GM23338 (cell line): ENCODE data around the gene GCK. TPM values are rescaled to one million over a fixed set of nuclear protein-coding genes. Genes with fewer than 3 reads are reported as not detected.

Experiments used
- ATAC-seq: fragments of 200-7000 bp; cut with Tn5 transposase; 3 replicates; pipeline ENCODE4 v1.9.1; 2020
- DNase-seq: peaks from one replicate; pipeline ENCODE4 v3.0.0-alpha.2; 2015; ENCODE audit warnings: low spot score
- H2AFZ ChIP-seq: fragments of 200-600 bp; sonication (generic); 2 replicates; pipeline ENCODE4 v1.8.0; 2016; ENCODE audit warnings: antibody characterized with exemption, mild to moderate bottlenecking, moderate library complexity
- H3F3A ChIP-seq: fragments of 200-600 bp; sonication (generic); replicated peaks from 2 replicates; pipeline ENCODE4 v1.8.0; 2017; ENCODE audit warnings: antibody characterized with exemption, mixed run types, low read depth
- H3K27ac ChIP-seq: fragments of 200-600 bp; sonication (generic); 2 replicates; pipeline ENCODE4 v1.6.1; 2016; ENCODE audit warnings: low read depth
- H3K27me3 ChIP-seq: fragments of 200-600 bp; sonication (generic); 2 replicates; pipeline ENCODE4 v1.8.0; 2016; ENCODE audit warnings: mild to moderate bottlenecking, mixed run types, moderate library complexity; ENCODE audit not compliant: insufficient read depth
- H3K36me3 ChIP-seq: fragments of 200-600 bp; sonication (generic); 2 replicates; pipeline ENCODE4 v1.8.0; 2016; ENCODE audit warnings: mild to moderate bottlenecking; ENCODE audit not compliant: insufficient read depth
- H3K4me1 ChIP-seq: fragments of 200-600 bp; sonication (generic); 2 replicates; pipeline ENCODE4 v1.8.0; 2016; ENCODE audit warnings: mild to moderate bottlenecking, moderate library complexity; ENCODE audit not compliant: insufficient read depth
- H3K4me2 ChIP-seq: fragments of 200-600 bp; sonication (generic); 2 replicates; pipeline ENCODE4 v1.7.1; 2017; ENCODE audit warnings: mixed run types
- H3K4me3 ChIP-seq: fragments of 200-600 bp; sonication (generic); 2 replicates; pipeline ENCODE4 v1.6.1; 2016; ENCODE audit warnings: mixed run types
- H3K79me2 ChIP-seq: fragments of 200-600 bp; sonication (generic); replicated peaks from 2 replicates; pipeline ENCODE4 v1.8.0; 2017; ENCODE audit warnings: mild to moderate bottlenecking; ENCODE audit not compliant: insufficient read depth
- H3K9me2 ChIP-seq: fragments of 200-600 bp; sonication (generic); 2 replicates; pipeline ENCODE4 v1.8.0; 2017; ENCODE audit not compliant: insufficient read depth
- H4K20me1 ChIP-seq: fragments of 200-600 bp; sonication (generic); replicated peaks from 2 replicates; pipeline ENCODE4 v1.8.0; 2017; ENCODE audit warnings: mild to moderate bottlenecking; ENCODE audit not compliant: insufficient read depth
- H3K27ac Mint-ChIP-seq: 2 replicates; pipeline ENCODE4 v1.8.0; 2020; ENCODE audit warnings: inconsistent platforms, mild to moderate bottlenecking, moderate library complexity, mixed read lengths
- H3K27me3 Mint-ChIP-seq: 3 replicates; pipeline ENCODE4 v1.8.0; 2022; ENCODE audit warnings: low read depth, mild to moderate bottlenecking, moderate library complexity, mixed read lengths, inconsistent platforms; ENCODE audit not compliant: insufficient read depth, poor library complexity
- H3K36me3 Mint-ChIP-seq: 3 replicates; pipeline ENCODE4 v1.8.0; 2021; ENCODE audit warnings: low read depth, mild to moderate bottlenecking, inconsistent platforms, moderate library complexity, mixed read lengths
- H3K4me1 Mint-ChIP-seq: 3 replicates; pipeline ENCODE4 v1.8.0; 2020; ENCODE audit warnings: mild to moderate bottlenecking, inconsistent platforms, mixed read lengths
- H3K4me3 Mint-ChIP-seq: 3 replicates; pipeline ENCODE4 v1.8.0; 2021; ENCODE audit warnings: moderate library complexity, mild to moderate bottlenecking, inconsistent platforms, mixed read lengths
- H3K9me3 Mint-ChIP-seq: 3 replicates; pipeline ENCODE4 v1.8.0; 2020; ENCODE audit warnings: moderate library complexity, mild to moderate bottlenecking, inconsistent platforms, mixed read lengths
- CREB1 ChIP-seq: fragments of 250-450 bp; sonication (Bioruptor Pico); IDR thresholded peaks from 2 replicates; pipeline ENCODE4 v1.5.0; 2020; ENCODE audit warnings: low read depth, mild to moderate bottlenecking, moderate library complexity
- CTCF ChIP-seq, 2 experiments: fragments of 200-600 bp in 1 of 2; sonication (generic) in 1 of 2; conservative IDR thresholded peaks; 2 replicates each; pipeline versions ENCODE4 v1.5.1 to v1.6.1; 2016 to 2017; ENCODE audit warnings: antibody characterized with exemption in 2 of 2, low read depth in 2 of 2, mild to moderate bottlenecking in 2 of 2, moderate library complexity in 1 of 2
- EZH2 ChIP-seq: fragments of 200-600 bp; sonication (generic); IDR thresholded peaks from one replicate; pipeline ENCODE4 v1.8.0; 2017; ENCODE audit warnings: antibody characterized with exemption, mild to moderate bottlenecking, low read depth; ENCODE audit not compliant: unreplicated experiment
- EZH2phosphoT487 ChIP-seq: fragments of 200-600 bp; sonication (generic); IDR thresholded peaks from one replicate; pipeline ENCODE4 v1.8.1; 2018; ENCODE audit warnings: antibody characterized with exemption; ENCODE audit not compliant: unreplicated experiment
- STAT1 ChIP-seq: IDR thresholded peaks from one replicate; pipeline ENCODE4 v1.6.1; 2016; ENCODE audit warnings: antibody characterized with exemption; ENCODE audit not compliant: unreplicated experiment
- ZNF114 ChIP-seq: fragments of 250-450 bp; sonication (Bioruptor Pico); IDR thresholded peaks from 2 replicates; pipeline ENCODE4 v1.5.0; 2020; ENCODE audit warnings: mild to moderate bottlenecking, moderate library complexity
- polyA plus RNA-seq: library from polyadenylated mRNA; unstranded; fragments of >200 nt; fragmentation: Nextera tagmentation; extraction: Ambion mirVana; gene quantifications from 2 replicates; pipeline ENCODE4 v1.2.1, GENCODE V29; 2016
- total RNA-seq: library from RNA; depleted of rRNA; stranded (reverse); fragments of >200 nt; shearing (Covaris generic); gene quantifications from 2 replicates; pipeline ENCODE4 v1.2.3, GENCODE V29; 2014
- TF ChIP-seq, protein P1 (sequence below): fragments of 250-450 bp; sonication (Bioruptor Pico); IDR thresholded peaks from 2 replicates; pipeline ENCODE4 v1.5.0; 2020; ENCODE audit warnings: mild to moderate bottlenecking, moderate library complexity

GCK gene
- total and polyA plus RNA-seq, 2 experiments from 2014 or later: 6.1 to 7.3 TPM

GRCh38 chr7:44219371-44220045 lies 30.3 kb upstream of the GCK start:
- H3F3A ChIP-seq: no peaks in the 10 kb centered on the region
- Mint-ChIP-seq H3K4me3 (no peak overlapping the region; the same call in 2 of the 3 replicates), H3K27ac (no peak overlapping the region), H3K4me1 (peaks cover 39% of the 10 kb centered on the region), H3K27me3 (peaks cover 10% of the 10 kb centered on the region), H3K36me3 (no peaks in the 10 kb centered on the region), H3K9me3 (no peaks in the 10 kb centered on the region)
- no peak overlapping the region for H3K27ac ChIP-seq
- no peak overlapping the region for H2AFZ ChIP-seq
- no peaks in the 10 kb centered on the region for H3K27me3 ChIP-seq
- no peaks in the 10 kb centered on the region for H3K36me3 ChIP-seq
- peaks cover 8% of the 10 kb centered on the region for H3K4me1 ChIP-seq
- DNase-seq (no peak), ATAC-seq (no peak)
- no peaks in the 10 kb centered on the region for H3K79me2 ChIP-seq
- H3K4me2 ChIP-seq: no peak overlapping the region
- no peaks in the 10 kb centered on the region for H3K9me2 ChIP-seq
- no peaks in the 10 kb centered on the region for H4K20me1 ChIP-seq
- TF ChIP-seq, protein P1, sequence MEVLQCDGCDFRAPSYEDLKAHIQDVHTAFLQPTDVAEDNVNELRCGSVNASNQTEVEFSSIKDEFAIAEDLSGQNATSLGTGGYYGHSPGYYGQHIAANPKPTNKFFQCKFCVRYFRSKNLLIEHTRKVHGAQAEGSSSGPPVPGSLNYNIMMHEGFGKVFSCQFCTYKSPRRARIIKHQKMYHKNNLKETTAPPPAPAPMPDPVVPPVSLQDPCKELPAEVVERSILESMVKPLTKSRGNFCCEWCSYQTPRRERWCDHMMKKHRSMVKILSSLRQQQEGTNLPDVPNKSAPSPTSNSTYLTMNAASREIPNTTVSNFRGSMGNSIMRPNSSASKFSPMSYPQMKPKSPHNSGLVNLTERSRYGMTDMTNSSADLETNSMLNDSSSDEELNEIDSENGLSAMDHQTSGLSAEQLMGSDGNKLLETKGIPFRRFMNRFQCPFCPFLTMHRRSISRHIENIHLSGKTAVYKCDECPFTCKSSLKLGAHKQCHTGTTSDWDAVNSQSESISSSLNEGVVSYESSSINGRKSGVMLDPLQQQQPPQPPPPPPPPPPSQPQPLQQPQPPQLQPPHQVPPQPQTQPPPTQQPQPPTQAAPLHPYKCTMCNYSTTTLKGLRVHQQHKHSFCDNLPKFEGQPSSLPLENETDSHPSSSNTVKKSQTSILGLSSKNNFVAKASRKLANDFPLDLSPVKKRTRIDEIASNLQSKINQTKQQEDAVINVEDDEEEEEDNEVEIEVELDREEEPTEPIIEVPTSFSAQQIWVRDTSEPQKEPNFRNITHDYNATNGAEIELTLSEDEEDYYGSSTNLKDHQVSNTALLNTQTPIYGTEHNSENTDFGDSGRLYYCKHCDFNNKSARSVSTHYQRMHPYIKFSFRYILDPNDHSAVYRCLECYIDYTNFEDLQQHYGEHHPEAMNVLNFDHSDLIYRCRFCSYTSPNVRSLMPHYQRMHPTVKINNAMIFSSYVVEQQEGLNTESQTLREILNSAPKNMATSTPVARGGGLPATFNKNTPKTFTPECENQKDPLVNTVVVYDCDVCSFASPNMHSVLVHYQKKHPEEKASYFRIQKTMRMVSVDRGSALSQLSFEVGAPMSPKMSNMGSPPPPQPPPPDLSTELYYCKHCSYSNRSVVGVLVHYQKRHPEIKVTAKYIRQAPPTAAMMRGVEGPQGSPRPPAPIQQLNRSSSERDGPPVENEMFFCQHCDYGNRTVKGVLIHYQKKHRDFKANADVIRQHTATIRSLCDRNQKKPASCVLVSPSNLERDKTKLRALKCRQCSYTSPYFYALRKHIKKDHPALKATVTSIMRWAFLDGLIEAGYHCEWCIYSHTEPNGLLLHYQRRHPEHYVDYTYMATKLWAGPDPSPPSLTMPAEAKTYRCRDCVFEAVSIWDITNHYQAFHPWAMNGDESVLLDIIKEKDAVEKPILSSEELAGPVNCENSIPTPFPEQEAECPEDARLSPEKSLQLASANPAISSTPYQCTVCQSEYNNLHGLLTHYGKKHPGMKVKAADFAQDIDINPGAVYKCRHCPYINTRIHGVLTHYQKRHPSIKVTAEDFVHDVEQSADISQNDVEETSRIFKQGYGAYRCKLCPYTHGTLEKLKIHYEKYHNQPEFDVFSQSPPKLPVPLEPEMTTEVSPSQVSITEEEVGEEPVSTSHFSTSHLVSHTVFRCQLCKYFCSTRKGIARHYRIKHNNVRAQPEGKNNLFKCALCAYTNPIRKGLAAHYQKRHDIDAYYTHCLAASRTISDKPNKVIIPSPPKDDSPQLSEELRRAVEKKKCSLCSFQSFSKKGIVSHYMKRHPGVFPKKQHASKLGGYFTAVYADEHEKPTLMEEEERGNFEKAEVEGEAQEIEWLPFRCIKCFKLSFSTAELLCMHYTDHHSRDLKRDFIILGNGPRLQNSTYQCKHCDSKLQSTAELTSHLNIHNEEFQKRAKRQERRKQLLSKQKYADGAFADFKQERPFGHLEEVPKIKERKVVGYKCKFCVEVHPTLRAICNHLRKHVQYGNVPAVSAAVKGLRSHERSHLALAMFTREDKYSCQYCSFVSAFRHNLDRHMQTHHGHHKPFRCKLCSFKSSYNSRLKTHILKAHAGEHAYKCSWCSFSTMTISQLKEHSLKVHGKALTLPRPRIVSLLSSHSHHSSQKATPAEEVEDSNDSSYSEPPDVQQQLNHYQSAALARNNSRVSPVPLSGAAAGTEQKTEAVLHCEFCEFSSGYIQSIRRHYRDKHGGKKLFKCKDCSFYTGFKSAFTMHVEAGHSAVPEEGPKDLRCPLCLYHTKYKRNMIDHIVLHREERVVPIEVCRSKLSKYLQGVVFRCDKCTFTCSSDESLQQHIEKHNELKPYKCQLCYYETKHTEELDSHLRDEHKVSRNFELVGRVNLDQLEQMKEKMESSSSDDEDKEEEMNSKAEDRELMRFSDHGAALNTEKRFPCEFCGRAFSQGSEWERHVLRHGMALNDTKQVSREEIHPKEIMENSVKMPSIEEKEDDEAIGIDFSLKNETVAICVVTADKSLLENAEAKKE (CRISPR knock-in tag): no peak
- TF ChIP-seq EZH2phosphoT487 (no peak), EZH2 (no peak), CTCF (conservative IDR thresholded peaks at IDR 0.05; ENCODE audit: low read depth in 2 of 2) (no peak), STAT1 (no peak), CREB1 (no peak), ZNF114 (CRISPR knock-in tag) (no peak)
- H3K4me3 ChIP-seq: no peak overlapping the region
